Motor neuron (in vitro differentiated cells): ENCODE data around the gene CLDN6. TPM values are rescaled to one million over a fixed set of nuclear protein-coding genes. Genes with fewer than 3 reads are reported as not detected.

Experiments
- ATAC-seq, 8 experiments: fragments of 200-7000 bp; cut with Tn5 transposase; replicated peaks in 6 of 8; 2 replicates each; pipeline ENCODE4 v1.8.0; 2021; ENCODE audit warnings: mild to moderate bottlenecking in 8 of 8, moderate library complexity in 8 of 8
- H3K27ac ChIP-seq, 2 donors: fragments of 250-450 bp; sonication (Bioruptor Pico); 2 replicates each; pipeline ENCODE4 v1.9.0; 2021; ENCODE audit warnings: antibody characterized with exemption in 2 of 2, mild to moderate bottlenecking in 2 of 2, moderate library complexity in 1 of 2
- H3K4me1 ChIP-seq, 2 donors: fragments of 250-450 bp; sonication (Bioruptor Pico); replicated peaks in 1 of 2; 2 replicates each; pipeline ENCODE4 v1.6.1; 2021; ENCODE audit warnings: antibody characterized with exemption in 2 of 2, mild to moderate bottlenecking in 2 of 2, moderate library complexity in 1 of 2
- H3K4me3 ChIP-seq, 5 donors: fragments of 250-450 bp; sonication (Bioruptor Pico); 2 replicates each; pipeline ENCODE4 v1.9.0; 2021; ENCODE audit warnings: antibody characterized with exemption in 5 of 5, mild to moderate bottlenecking in 5 of 5, moderate library complexity in 4 of 5
- WGBS, 10 experiments: fragments of 450-650 bp; shearing (Covaris generic); methylation state at CpG; one replicate each; pipeline ENCODE4 v1.0.0; 2022; 5-methylcytosine and 5-hydroxymethylcytosine counted together
- in situ Hi-C, 9 experiments: fragments of 400-800 bp; cut with MboI; loops; one replicate each; pipeline ENCODE4 v1.15.0; 2021; ENCODE audit warnings: low sequenced_read_pairs in 9 of 9, low pct_unique_long_range_greater_than_20kb in 2 of 9; ENCODE audit not compliant: unreplicated experiment in 9 of 9
- total RNA-seq, 8 experiments: library from RNA; unstranded; fragments of 300-600 nt; gene quantifications; 2 replicates each; pipeline versions ENCODE4 v1.2.3 to v1.2.4, GENCODE V29; 2022

CLDN6 gene
- total RNA-seq, 8 experiments from 2014 or later, result 0.27 to 6.0 (median 1.3) TPM

DNA sequence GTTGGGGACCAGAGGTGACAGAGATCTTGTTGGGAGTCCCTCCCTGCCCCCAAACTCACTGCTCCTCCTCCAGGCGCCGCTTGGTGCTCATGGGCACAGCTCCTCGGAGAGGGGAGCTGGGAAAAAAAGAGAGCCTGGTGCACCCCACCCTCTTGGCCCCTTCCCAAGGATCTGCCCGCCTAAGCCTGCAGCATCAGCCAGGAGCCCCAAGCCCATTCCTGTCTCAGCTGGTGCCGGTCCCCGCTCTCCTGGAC lies 5.4 kb upstream of the CLDN6 start:
- 0% methylated on average over 2 of the region's 6 CpGs; no CpG with 5 or more reads in 9 of the 10 experiments for WGBS, 10 experiments
- peak in 1 of 8 experiments; percentile 0 for ATAC-seq
- in situ Hi-C loops, result no loop called here

DNA sequence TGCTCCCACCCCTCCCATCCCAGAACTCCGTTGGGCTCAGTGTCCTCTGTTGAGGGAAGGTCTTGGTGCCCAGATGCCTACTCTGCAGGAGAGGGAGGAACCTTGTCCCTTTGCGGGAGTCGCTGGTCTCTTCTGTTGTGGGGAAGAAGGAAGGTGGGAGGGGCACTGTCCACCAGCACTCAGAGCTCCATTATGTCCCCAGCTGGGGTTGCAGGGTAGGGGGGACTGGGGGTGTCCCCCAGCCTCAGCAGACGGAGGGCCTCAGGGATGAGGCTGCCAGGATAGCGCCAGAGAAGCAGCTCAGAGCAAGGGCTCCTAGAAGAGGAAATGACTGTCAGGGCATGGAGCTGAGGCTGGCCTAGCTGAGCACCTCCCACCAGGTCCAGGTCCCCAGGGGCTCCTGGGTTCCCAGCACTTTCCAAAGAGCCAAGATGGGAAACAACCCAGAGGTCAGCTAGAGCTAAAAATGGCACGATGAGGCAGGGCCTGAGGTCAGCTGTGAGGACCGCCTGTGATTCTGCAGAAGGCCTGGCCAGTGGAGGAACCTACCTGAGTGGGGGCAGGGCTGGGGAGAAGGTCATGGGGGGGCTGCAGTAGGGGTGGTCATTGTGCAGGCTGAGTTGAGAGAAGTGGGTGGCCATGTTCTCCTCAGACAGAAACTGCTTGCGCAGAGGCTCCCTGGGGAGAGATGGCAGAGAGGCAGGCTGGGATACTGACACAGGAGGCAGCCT lies 4.9 kb upstream of the CLDN6 start:
- in situ Hi-C loops, result no loop called here
- H3K27ac ChIP-seq, result no peak overlapping the region
- WGBS, 10 experiments, result 0% methylated on average over 1 of the region's 8 CpGs; no CpG with 5 or more reads in 8 of the 10 experiments

More for the DNA sequence above, 5.4 kb upstream of the CLDN6 start:
- H3K4me1 ChIP-seq, result peaks cover 22 to 33% of the 10 kb centered on the region in 2 donors
- H3K4me3 ChIP-seq, result peak overlapping the region; percentile 66 to 87 (median 76)
- H3K27ac ChIP-seq, result peak overlapping the region in 1 of 2 donors; percentile 92

GRCh38 chr16:3022208-3022683 lies 4.3 kb upstream of the CLDN6 start:
- Histone ChIP-seq H3K27ac (peak overlapping the region; percentile 21 to 29), H3K4me1 (peaks cover 21 to 32% of the 10 kb centered on the region in 2 donors), H3K4me3 (peak overlapping the region in 3 of 5 donors; percentile 66 to 87 (median 70))
- in situ Hi-C loops, result no loop called here
- peak; percentile 13 to 43 (median 26) for ATAC-seq
- WGBS, 10 experiments, result 0 to 35% (median 0%) methylated on average over 1 to 2 of the region's 8 CpGs; no CpG with 5 or more reads in 5 of the 10 experiments

More for the DNA sequence above, 4.9 kb upstream of the CLDN6 start:
- ATAC-seq, result no peak
- peak overlapping the region; percentile 66 to 87 (median 76) for H3K4me3 ChIP-seq
- H3K4me1 ChIP-seq, result peaks cover 23 to 34% of the 10 kb centered on the region in 2 donors

GRCh38 chr16:3021449-3022207 lies 3.6 kb upstream of the CLDN6 start:
- in situ Hi-C loops, result no loop called here
- peak overlapping the region; percentile 34 to 87 (median 44) for H3K4me3 ChIP-seq
- H3K4me1 ChIP-seq, result peaks cover 21 to 32% of the 10 kb centered on the region in 2 donors
- H3K27ac ChIP-seq, result peak overlapping the region; percentile 29 to 30
- peak; percentile 13 to 34 (median 25) for ATAC-seq
- 0 to 17% (median 0%) methylated on average over 1 to 4 of the region's 25 CpGs; no CpG with 5 or more reads in 7 of the 10 experiments for WGBS, 10 experiments

DNA sequence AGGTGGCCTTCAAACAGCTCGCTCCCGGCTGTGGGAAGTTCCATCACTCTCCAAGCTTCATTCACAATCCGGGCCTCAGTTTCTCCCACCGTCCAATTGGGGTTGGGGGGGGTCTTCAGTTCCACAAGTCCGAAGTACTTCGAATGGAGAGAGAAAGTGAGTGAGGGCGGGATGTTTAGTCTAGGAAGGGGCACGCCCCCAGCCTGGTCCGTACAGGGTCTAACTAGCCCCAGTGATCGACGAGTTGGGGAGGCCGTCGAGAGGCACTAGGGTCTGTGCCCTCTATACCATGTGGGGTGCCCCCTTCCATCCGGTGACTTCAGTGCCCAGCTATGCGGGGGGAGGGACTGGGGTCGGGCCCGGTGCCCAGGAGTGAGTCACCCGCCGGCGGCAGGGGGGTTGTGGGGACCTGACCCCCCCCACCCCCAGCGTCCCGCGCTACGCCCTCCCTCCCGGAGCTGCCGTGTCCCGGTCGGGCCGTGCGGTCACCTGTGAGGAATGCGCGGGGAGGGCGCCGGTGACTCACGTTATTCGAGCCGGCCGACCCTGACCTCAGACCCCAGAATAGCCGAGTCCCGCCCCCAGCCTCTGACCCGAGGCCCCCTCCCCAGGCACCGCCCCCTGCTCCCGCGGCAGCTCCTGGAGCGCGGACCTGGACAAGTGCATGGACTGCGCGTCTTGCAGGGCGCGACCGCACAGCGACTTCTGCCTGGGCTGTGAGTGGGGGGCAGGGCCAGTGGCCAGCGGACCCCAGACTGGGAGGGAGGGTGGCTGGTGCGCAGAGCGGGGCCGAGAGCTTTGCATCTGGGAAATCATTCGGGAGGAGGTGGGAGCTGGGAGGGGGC lies 2.8 kb upstream of the CLDN6 start:
- ATAC-seq, result peak; percentile 2 to 49 (median 38)
- Histone ChIP-seq H3K4me3 (peak overlapping the region; percentile 34 to 87 (median 44)), H3K27ac (peak overlapping the region; percentile 29 to 30), H3K4me1 (peaks cover 21 to 32% of the 10 kb centered on the region in 2 donors)
- in situ Hi-C loops, result no loop called here
- WGBS, 10 experiments, result 0 to 5% methylated on average over 4 to 6 of the region's 57 CpGs; no CpG with 5 or more reads in 8 of the 10 experiments

GRCh38 chr16:3020247-3020603 lies 2.2 kb upstream of the CLDN6 start, which contains the start of gene TNFRSF12A:
Gene TNFRSF12A, plus strand, starts transcription at chr16:3020368. Its CDS starts 30 bp downstream, at chr16:3020398.
- Histone ChIP-seq H3K27ac (peak within 1 kb of the TSS; percentile 29 to 30), H3K4me1 (peaks cover 21 to 32% of the 10 kb centered on the region in 2 donors), H3K4me3 (peak within 1 kb of the TSS; percentile 34 to 87 (median 44))
- WGBS, 10 experiments, result no CpG with 5 or more reads among the region's 49 CpGs
- ATAC-seq, result peak; percentile 8 to 42 (median 22)
- in situ Hi-C loops, result no loop called here

DNA sequence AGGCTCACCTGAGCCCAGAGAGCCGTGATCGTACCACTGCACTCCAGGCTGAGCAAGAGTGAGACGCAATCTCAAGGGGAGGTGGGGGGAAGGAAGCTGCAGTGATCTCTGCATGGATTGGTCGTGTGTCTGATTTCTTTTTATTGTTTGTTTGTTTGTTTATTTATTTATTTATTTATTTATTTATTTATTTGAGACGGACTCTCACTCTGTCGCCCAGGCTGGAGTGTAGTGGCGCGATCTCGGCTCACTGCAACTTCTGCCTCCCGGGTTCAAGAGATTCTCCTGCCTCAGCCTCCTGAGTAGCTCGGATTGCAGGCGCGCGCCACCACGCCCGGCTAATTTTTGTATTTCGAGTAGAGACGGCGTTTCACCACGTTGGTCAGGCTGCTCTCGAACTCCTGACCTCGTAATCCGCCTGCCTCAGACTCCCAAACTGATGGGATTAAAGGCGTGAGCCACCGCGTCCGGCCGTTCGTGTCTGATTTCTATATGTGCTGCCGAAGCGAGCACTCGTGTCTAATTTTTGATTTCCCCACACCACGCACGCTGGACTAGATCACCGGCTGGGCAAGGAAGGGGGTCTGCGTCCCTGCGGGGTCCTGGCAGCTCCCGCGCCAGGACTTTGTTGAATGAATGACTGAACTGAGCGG lies 1.7 kb upstream of the CLDN6 start:
- 7 to 100% (median 83%) methylated on average over 1 to 16 of the region's 40 CpGs; no CpG with 5 or more reads in 1 of the 10 experiments for WGBS, 10 experiments
- in situ Hi-C loops, result no loop called here

GRCh38 chr16:3017344-3017743 lies 639 bp downstream of the CLDN6 start:
- Histone ChIP-seq H3K4me1 (peaks cover 19 to 23% of the 10 kb centered on the region in 2 donors), H3K4me3 (peak overlapping the region in 2 of 5 donors; percentile 22 to 32), H3K27ac (no peak overlapping the region)
- ATAC-seq, result no peak
- in situ Hi-C loops, result no loop called here
- WGBS, 10 experiments, result 36 to 88% (median 63%) methylated on average over 2 to 6 of the region's 20 CpGs; no CpG with 5 or more reads in 7 of the 10 experiments

More for the DNA sequence above, 1.7 kb upstream of the CLDN6 start:
- H3K4me3 ChIP-seq, result peak overlapping the region; percentile 34 to 87 (median 44)
- no peak overlapping the region for H3K27ac ChIP-seq
- H3K4me1 ChIP-seq, result peaks cover 21 to 32% of the 10 kb centered on the region in 2 donors
- ATAC-seq, result no peak

GRCh38 chr16:3015865-3016521 lies 2.0 kb downstream of the CLDN6 start:
- WGBS, 10 experiments, result 70 to 92% (median 82%) methylated on average over 2 to 8 of the region's 13 CpGs; no CpG with 5 or more reads in 3 of the 10 experiments
- in situ Hi-C loops, result no loop called here
- H3K4me3 ChIP-seq, result no peak overlapping the region
- ATAC-seq, result no peak
- no peak overlapping the region for H3K27ac ChIP-seq
- H3K4me1 ChIP-seq, result peaks cover 10 to 18% of the 10 kb centered on the region in 2 donors

DNA sequence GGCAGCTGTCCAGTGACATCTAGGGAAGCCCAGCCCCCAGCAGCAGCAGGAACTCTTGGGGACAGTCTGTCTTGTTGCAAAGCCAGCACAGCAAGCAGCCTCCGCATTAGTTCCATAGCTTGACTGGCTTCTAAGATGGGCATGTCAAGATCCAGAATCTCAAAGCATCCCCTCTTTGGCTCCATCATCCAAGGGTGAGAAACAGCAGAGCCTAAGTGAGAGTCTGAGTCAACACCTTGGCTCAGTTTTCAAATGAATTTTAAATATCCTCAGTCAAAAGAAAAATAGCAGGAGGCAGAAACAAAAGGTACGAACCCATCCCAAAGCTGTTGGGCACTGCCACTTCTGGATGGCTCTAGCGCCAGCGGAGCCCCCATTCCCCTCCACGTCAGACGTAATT lies 3.0 kb downstream of the CLDN6 start:
- in situ Hi-C loops, result no loop called here
- 83 to 100% (median 98%) methylated on average over 1 to 5 of the region's 6 CpGs; no CpG with 5 or more reads in 3 of the 10 experiments for WGBS, 10 experiments
- Histone ChIP-seq H3K4me3 (no peak overlapping the region), H3K4me1 (peaks cover 4 to 20% of the 10 kb centered on the region in 2 donors), H3K27ac (no peak overlapping the region)
- no peak for ATAC-seq

- H3K27ac ChIP-seq, result no peak overlapping the region
- ATAC-seq, result no peak
Observed at GRCh38 chr16:3013998-3014690, 3.8 kb downstream of the CLDN6 start.

More at GRCh38 chr16:3013998-3014690, 3.8 kb downstream of the CLDN6 start:
- in situ Hi-C loops, result no loop called here
- Histone ChIP-seq H3K4me1 (peaks cover 5 to 26% of the 10 kb centered on the region in 2 donors), H3K4me3 (no peak overlapping the region)
- 60 to 87% (median 68%) methylated on average over 3 to 5 of the region's 12 CpGs; no CpG with 5 or more reads in 7 of the 10 experiments for WGBS, 10 experiments
